WTC11 (cell line): ENCODE results near the gene HSD11B1L. TPM values are rescaled to one million over a fixed set of nuclear protein-coding genes. Genes with fewer than 3 reads are reported as not detected.

ENCODE experiments used
- ATAC-seq: fragments of 200-7000 bp; cut with Tn5 transposase; 2 replicates; pipeline ENCODE4 v1.10.0; 2021; ENCODE audit warnings: mild to moderate bottlenecking, moderate library complexity
- CTCF ChIA-PET: fragments of 300-600 bp; sonication (Branson Sonifier 250); formaldehyde crosslinking; loops from one replicate; lab custom pipeline; 2021; ENCODE audit warnings: antibody characterized with exemption; lab: Charles Lee
- POLR2A ChIA-PET: fragments of 350-600 bp; sonication (Branson Sonifier 250); formaldehyde crosslinking; loops from one replicate; lab custom pipeline; 2021; ENCODE audit warnings: antibody characterized with exemption; lab: Charles Lee
- DNase-seq: peaks from one replicate; pipeline ENCODE4 v3.0.0; 2021; ENCODE audit warnings: low spot score
- H3K27ac Mint-ChIP-seq: 2 replicates; pipeline ENCODE4 v1.8.0; 2021; ENCODE audit warnings: mixed read lengths
- H3K27me3 Mint-ChIP-seq: 2 replicates; pipeline ENCODE4 v1.8.0; 2021; ENCODE audit warnings: low read depth, mild to moderate bottlenecking, moderate library complexity, mixed read lengths
- H3K36me3 Mint-ChIP-seq: 2 replicates; pipeline ENCODE4 v1.8.0; 2021; ENCODE audit warnings: mixed read lengths
- H3K4me1 Mint-ChIP-seq: 2 replicates; pipeline ENCODE4 v1.8.0; 2022; ENCODE audit warnings: mixed read lengths
- H3K4me3 Mint-ChIP-seq: 2 replicates; pipeline ENCODE4 v1.8.0; 2021; ENCODE audit warnings: mild to moderate bottlenecking, moderate library complexity, mixed read lengths
- H3K9me3 Mint-ChIP-seq: 2 replicates; pipeline ENCODE4 v1.8.0; 2021; ENCODE audit warnings: mixed read lengths
- CBFB ChIP-seq: sonication (generic); formaldehyde crosslinking; IDR thresholded peaks from 2 replicates; pipeline ENCODE4 v1.8.1; 2022; ENCODE audit warnings: mild to moderate bottlenecking, low read depth, missing genetic modification reagents
- JAZF1 ChIP-seq: fragments of 250-450 bp; sonication (Bioruptor Pico); IDR thresholded peaks from 2 replicates; pipeline ENCODE4 v1.9.0; 2021; ENCODE audit warnings: moderate library complexity, mild to moderate bottlenecking, inconsistent platforms
- KAT7 ChIP-seq: sonication (generic); formaldehyde crosslinking; IDR thresholded peaks from 2 replicates; pipeline ENCODE4 v1.8.1; 2023; ENCODE audit warnings: missing genetic modification reagents, mild to moderate bottlenecking, borderline replicate concordance
- NFYB ChIP-seq: sonication (generic); formaldehyde crosslinking; conservative IDR thresholded peaks from 2 replicates; pipeline ENCODE4 v1.8.0; 2022; ENCODE audit warnings: low read depth, missing genetic modification reagents
- OVOL2 ChIP-seq: fragments of 250-450 bp; sonication (Bioruptor Pico); IDR thresholded peaks from 2 replicates; pipeline ENCODE4 v1.9.0; 2021; ENCODE audit warnings: mild to moderate bottlenecking, borderline replicate concordance
- RELA ChIP-seq: sonication (generic); formaldehyde crosslinking; IDR thresholded peaks from 2 replicates; pipeline ENCODE4 v1.8.1; 2022; ENCODE audit warnings: missing genetic modification reagents, mild to moderate bottlenecking, borderline replicate concordance
- RORB ChIP-seq: fragments of 250-450 bp; sonication (Bioruptor Pico); IDR thresholded peaks from 2 replicates; pipeline ENCODE4 v1.9.0; 2021; ENCODE audit warnings: mild to moderate bottlenecking
- SOX15 ChIP-seq: fragments of 250-450 bp; sonication (Bioruptor Pico); IDR thresholded peaks from 2 replicates; pipeline ENCODE4 v1.9.0; 2021; ENCODE audit warnings: mild to moderate bottlenecking
- TP53 ChIP-seq: sonication (generic); formaldehyde crosslinking; IDR thresholded peaks from 2 replicates; pipeline ENCODE4 v1.8.1; 2023; ENCODE audit warnings: mild to moderate bottlenecking, missing genetic modification reagents
- ZNF317 ChIP-seq: sonication (generic); formaldehyde crosslinking; IDR thresholded peaks from 2 replicates; pipeline ENCODE4 v1.8.1; 2023; ENCODE audit warnings: low read depth, mild to moderate bottlenecking, moderate library complexity, missing genetic modification reagents, borderline replicate concordance
- total RNA-seq: library from RNA; stranded (reverse); gene quantifications from 3 replicates; pipeline ENCODE4 v1.2.3, GENCODE V29; 2021
- TF ChIP-seq, protein P1 (sequence below): sonication (generic); formaldehyde crosslinking; conservative IDR thresholded peaks from 2 replicates; pipeline ENCODE4 v1.8.1; 2023; ENCODE audit warnings: mild to moderate bottlenecking, low read depth, missing genetic modification reagents, moderate library complexity
- TF ChIP-seq, protein P2 (sequence below): fragments of 250-450 bp; sonication (Bioruptor Pico); IDR thresholded peaks from 2 replicates; pipeline ENCODE4 v2.1.2; 2022; ENCODE audit warnings: mild to moderate bottlenecking, moderate library complexity
- TF ChIP-seq, protein P3 (sequence below): sonication (generic); formaldehyde crosslinking; IDR thresholded peaks from 2 replicates; pipeline ENCODE4 v1.8.1; 2023; ENCODE audit warnings: mild to moderate bottlenecking, missing genetic modification reagents
- TF ChIP-seq, protein P4 (sequence below): sonication (generic); formaldehyde crosslinking; IDR thresholded peaks from 2 replicates; pipeline ENCODE4 v1.8.0; 2022; ENCODE audit warnings: mild to moderate bottlenecking, missing genetic modification reagents
- TF ChIP-seq, protein P5 (sequence below): sonication (generic); formaldehyde crosslinking; IDR thresholded peaks from 2 replicates; pipeline ENCODE4 v1.8.1; 2022; ENCODE audit warnings: low read depth, mild to moderate bottlenecking, moderate library complexity, missing genetic modification reagents, borderline replicate concordance
- TF ChIP-seq, protein P6 (sequence below): fragments of 250-450 bp; sonication (Bioruptor Pico); IDR thresholded peaks from 2 replicates; pipeline ENCODE4 v1.9.0; 2021; ENCODE audit warnings: mild to moderate bottlenecking, borderline replicate concordance

Gene HSD11B1L
- total RNA-seq, 1 experiment from 2014 or later = 11.8 TPM

DNA sequence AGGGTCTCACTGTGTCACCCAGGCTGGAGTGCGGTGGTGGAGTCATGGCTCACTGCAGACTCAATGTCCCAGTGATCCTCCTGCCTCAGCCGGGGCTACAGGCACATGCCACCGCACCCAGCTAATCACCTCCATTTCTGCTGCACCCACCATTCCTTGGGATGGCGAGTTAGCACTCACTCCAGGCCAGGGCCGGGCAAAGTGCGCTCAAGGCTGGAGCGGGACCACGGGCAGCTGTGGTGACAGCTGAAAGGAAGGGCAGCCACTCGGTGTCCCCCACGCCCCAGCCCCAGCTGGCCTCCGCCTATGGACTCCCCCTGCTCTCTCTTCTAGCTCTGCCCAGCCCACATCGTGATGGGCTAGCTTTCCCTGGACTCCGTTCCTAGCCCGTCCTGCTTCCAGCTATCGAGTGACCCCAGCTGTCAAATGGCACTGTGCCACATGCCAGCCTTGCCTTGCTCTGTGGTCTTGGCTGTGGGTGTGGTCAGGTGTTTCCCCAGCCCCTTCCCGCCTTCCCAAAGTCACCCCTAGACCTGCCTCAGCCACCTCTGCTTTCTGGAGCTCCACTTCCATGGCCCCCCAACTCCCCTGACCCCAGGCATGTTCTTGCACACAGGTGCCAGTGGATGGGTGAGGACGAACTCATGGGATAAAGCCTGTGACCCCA, 4.6 kb upstream of the HSD11B1L start:
- POLR2A ChIA-PET = interaction anchor here (1.2 kb wide), 1 partner anchor 11 kb away, joined by 5 read pairs; no protein-coding TSS in a partner anchor
- H3K4me3 Mint-ChIP-seq = no peak overlapping the region
- ATAC-seq = no peak
- no peaks in the 10 kb centered on the region for H3K36me3 Mint-ChIP-seq
- H3K27me3 Mint-ChIP-seq = peaks cover 4% of the 10 kb centered on the region
- TF ChIP-seq SOX15 (no peak), JAZF1 (no peak), NFYB (CRISPR knock-in tag) (no peak), OVOL2 (CRISPR knock-in tag) (no peak), ZNF317 (CRISPR knock-in tag) (no peak), KAT7 (CRISPR knock-in tag) (no peak), TP53 (CRISPR knock-in tag) (no peak), RORB (CRISPR knock-in tag) (no peak), CBFB (CRISPR knock-in tag) (no peak), RELA (no peak)
- TF ChIP-seq, protein P1, sequence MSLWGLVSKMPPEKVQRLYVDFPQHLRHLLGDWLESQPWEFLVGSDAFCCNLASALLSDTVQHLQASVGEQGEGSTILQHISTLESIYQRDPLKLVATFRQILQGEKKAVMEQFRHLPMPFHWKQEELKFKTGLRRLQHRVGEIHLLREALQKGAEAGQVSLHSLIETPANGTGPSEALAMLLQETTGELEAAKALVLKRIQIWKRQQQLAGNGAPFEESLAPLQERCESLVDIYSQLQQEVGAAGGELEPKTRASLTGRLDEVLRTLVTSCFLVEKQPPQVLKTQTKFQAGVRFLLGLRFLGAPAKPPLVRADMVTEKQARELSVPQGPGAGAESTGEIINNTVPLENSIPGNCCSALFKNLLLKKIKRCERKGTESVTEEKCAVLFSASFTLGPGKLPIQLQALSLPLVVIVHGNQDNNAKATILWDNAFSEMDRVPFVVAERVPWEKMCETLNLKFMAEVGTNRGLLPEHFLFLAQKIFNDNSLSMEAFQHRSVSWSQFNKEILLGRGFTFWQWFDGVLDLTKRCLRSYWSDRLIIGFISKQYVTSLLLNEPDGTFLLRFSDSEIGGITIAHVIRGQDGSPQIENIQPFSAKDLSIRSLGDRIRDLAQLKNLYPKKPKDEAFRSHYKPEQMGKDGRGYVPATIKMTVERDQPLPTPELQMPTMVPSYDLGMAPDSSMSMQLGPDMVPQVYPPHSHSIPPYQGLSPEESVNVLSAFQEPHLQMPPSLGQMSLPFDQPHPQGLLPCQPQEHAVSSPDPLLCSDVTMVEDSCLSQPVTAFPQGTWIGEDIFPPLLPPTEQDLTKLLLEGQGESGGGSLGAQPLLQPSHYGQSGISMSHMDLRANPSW (CRISPR knock-in tag) = no peak
- TF ChIP-seq, protein P2, sequence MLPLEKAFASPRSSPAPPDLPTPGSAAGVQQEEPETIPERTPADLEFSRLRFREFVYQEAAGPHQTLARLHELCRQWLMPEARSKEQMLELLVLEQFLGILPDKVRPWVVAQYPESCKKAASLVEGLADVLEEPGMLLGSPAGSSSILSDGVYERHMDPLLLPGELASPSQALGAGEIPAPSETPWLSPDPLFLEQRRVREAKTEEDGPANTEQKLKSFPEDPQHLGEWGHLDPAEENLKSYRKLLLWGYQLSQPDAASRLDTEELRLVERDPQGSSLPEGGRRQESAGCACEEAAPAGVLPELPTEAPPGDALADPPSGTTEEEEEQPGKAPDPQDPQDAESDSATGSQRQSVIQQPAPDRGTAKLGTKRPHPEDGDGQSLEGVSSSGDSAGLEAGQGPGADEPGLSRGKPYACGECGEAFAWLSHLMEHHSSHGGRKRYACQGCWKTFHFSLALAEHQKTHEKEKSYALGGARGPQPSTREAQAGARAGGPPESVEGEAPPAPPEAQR (CRISPR knock-in tag) = no peak
- TF ChIP-seq, protein P3, sequence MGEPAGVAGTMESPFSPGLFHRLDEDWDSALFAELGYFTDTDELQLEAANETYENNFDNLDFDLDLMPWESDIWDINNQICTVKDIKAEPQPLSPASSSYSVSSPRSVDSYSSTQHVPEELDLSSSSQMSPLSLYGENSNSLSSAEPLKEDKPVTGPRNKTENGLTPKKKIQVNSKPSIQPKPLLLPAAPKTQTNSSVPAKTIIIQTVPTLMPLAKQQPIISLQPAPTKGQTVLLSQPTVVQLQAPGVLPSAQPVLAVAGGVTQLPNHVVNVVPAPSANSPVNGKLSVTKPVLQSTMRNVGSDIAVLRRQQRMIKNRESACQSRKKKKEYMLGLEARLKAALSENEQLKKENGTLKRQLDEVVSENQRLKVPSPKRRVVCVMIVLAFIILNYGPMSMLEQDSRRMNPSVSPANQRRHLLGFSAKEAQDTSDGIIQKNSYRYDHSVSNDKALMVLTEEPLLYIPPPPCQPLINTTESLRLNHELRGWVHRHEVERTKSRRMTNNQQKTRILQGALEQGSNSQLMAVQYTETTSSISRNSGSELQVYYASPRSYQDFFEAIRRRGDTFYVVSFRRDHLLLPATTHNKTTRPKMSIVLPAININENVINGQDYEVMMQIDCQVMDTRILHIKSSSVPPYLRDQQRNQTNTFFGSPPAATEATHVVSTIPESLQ (CRISPR knock-in tag) = no peak
- TF ChIP-seq, protein P4, sequence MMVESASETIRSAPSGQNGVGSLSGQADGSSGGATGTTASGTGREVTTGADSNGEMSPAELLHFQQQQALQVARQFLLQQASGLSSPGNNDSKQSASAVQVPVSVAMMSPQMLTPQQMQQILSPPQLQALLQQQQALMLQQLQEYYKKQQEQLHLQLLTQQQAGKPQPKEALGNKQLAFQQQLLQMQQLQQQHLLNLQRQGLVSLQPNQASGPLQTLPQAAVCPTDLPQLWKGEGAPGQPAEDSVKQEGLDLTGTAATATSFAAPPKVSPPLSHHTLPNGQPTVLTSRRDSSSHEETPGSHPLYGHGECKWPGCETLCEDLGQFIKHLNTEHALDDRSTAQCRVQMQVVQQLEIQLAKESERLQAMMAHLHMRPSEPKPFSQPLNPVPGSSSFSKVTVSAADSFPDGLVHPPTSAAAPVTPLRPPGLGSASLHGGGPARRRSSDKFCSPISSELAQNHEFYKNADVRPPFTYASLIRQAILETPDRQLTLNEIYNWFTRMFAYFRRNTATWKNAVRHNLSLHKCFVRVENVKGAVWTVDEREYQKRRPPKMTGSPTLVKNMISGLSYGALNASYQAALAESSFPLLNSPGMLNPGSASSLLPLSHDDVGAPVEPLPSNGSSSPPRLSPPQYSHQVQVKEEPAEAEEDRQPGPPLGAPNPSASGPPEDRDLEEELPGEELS = no peak
- TF ChIP-seq, protein P5, sequence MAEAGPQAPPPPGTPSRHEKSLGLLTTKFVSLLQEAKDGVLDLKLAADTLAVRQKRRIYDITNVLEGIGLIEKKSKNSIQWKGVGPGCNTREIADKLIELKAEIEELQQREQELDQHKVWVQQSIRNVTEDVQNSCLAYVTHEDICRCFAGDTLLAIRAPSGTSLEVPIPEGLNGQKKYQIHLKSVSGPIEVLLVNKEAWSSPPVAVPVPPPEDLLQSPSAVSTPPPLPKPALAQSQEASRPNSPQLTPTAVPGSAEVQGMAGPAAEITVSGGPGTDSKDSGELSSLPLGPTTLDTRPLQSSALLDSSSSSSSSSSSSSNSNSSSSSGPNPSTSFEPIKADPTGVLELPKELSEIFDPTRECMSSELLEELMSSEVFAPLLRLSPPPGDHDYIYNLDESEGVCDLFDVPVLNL (CRISPR knock-in tag) = no peak
- TF ChIP-seq, protein P6, sequence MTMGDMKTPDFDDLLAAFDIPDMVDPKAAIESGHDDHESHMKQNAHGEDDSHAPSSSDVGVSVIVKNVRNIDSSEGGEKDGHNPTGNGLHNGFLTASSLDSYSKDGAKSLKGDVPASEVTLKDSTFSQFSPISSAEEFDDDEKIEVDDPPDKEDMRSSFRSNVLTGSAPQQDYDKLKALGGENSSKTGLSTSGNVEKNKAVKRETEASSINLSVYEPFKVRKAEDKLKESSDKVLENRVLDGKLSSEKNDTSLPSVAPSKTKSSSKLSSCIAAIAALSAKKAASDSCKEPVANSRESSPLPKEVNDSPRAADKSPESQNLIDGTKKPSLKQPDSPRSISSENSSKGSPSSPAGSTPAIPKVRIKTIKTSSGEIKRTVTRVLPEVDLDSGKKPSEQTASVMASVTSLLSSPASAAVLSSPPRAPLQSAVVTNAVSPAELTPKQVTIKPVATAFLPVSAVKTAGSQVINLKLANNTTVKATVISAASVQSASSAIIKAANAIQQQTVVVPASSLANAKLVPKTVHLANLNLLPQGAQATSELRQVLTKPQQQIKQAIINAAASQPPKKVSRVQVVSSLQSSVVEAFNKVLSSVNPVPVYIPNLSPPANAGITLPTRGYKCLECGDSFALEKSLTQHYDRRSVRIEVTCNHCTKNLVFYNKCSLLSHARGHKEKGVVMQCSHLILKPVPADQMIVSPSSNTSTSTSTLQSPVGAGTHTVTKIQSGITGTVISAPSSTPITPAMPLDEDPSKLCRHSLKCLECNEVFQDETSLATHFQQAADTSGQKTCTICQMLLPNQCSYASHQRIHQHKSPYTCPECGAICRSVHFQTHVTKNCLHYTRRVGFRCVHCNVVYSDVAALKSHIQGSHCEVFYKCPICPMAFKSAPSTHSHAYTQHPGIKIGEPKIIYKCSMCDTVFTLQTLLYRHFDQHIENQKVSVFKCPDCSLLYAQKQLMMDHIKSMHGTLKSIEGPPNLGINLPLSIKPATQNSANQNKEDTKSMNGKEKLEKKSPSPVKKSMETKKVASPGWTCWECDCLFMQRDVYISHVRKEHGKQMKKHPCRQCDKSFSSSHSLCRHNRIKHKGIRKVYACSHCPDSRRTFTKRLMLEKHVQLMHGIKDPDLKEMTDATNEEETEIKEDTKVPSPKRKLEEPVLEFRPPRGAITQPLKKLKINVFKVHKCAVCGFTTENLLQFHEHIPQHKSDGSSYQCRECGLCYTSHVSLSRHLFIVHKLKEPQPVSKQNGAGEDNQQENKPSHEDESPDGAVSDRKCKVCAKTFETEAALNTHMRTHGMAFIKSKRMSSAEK (CRISPR knock-in tag) = no peak
- no peaks in the 10 kb centered on the region for H3K9me3 Mint-ChIP-seq
- no peak for DNase-seq
- peaks cover 10% of the 10 kb centered on the region for H3K4me1 Mint-ChIP-seq
- CTCF ChIA-PET = interaction anchor here (3.0 to 3.1 kb wide), 2 partner anchors 11 to 13 kb away, joined by 13 to 22 read pairs; partner anchors contain the start of gene RPL36
- H3K27ac Mint-ChIP-seq = no peak overlapping the region
